IPS DF 6.9 (cell line): ENCODE data around the gene SEC24A.
"Not testable (repeated sequence)": the region's sequence is repeated elsewhere in the genome, so short reads cannot be mapped to it uniquely, and the experiment has no call there.

ENCODE experiments used
- DNase-seq: peaks from one replicate; pipeline ENCODE4 v3.0.0-alpha.2; 2013; ENCODE audit warnings: low read depth, low spot score
- H3K27ac ChIP-seq: one replicate; pipeline ENCODE4 v1.5.1; 2013; ENCODE audit warnings: low read length, control low read depth
- H3K27me3 ChIP-seq: 2 replicates; pipeline ENCODE4 v1.6.1; 2013; ENCODE audit warnings: mild to moderate bottlenecking, low read length; ENCODE audit not compliant: control insufficient read depth, insufficient read depth
- H3K36me3 ChIP-seq: 2 replicates; pipeline ENCODE4 v1.6.1; 2013; ENCODE audit warnings: low read length; ENCODE audit not compliant: control insufficient read depth, insufficient read depth
- H3K4me1 ChIP-seq: 2 replicates; pipeline ENCODE4 v1.6.1; 2013; ENCODE audit warnings: low read length; ENCODE audit not compliant: control insufficient read depth, insufficient read depth
- H3K4me3 ChIP-seq: 2 replicates; pipeline ENCODE4 v1.5.1; 2013; ENCODE audit warnings: mild to moderate bottlenecking, low read length
- H3K9me3 ChIP-seq: 2 replicates; pipeline ENCODE4 v1.6.1; 2013; ENCODE audit warnings: low read length, inconsistent platforms; ENCODE audit not compliant: control insufficient read depth, insufficient read depth
- WGBS: extraction: QIAGEN DNeasy Blood & Tissue Kit; methylation state at CpG from one replicate; pipeline ENCODE4 v1.1.7; 2013; ENCODE audit warnings: mixed read lengths, missing lambda C conversion rate; ENCODE audit not compliant: insufficient read length, insufficient coverage; 5-methylcytosine and 5-hydroxymethylcytosine counted together

SEC24A gene

GRCh38 chr5:134692722-134693121, 44.1 kb downstream of the SEC24A start:
- Histone ChIP-seq H3K4me1 (no peaks in the 10 kb centered on the region), H3K9me3 (no peaks in the 10 kb centered on the region), H3K27me3 (no peaks in the 10 kb centered on the region), H3K27ac (no peak overlapping the region), H3K36me3 (peaks cover 14% of the 10 kb centered on the region; the same call in 1 of the 2 replicates), H3K4me3 (no peak overlapping the region)
- DNase-seq = no peak

DNA sequence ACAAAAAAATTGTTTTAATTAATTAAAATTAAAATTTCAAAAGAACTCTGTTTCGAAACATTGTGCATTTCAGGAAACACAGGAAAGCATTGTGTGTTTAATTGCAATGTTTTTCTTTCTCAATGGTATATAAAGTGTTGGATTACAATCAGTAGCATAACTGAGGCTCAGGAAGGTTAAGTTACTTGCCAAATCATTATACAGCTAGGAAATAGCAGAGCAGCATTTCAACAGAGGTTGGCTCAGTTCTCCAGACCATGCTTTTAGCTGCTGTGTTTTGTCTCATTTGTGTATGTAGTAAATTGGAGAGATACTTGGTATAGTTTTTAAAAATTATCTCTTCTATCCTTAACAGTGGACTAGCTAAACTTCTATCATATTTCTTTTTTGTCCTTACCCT, 59.7 kb downstream of the SEC24A start:
- no peaks in the 10 kb centered on the region for H3K27me3 ChIP-seq
- no CpG with 5 or more reads among the region's 1 CpG for WGBS
- no peaks in the 10 kb centered on the region for H3K4me1 ChIP-seq
- DNase-seq = no peak
- no peak overlapping the region for H3K27ac ChIP-seq
- no peaks in the 10 kb centered on the region for H3K9me3 ChIP-seq
- peaks cover 7% of the 10 kb centered on the region; the same call in 1 of the 2 replicates for H3K36me3 ChIP-seq
- H3K4me3 ChIP-seq = no peak overlapping the region

- no peak for DNase-seq
- no CpG with 5 or more reads among the region's 5 CpGs for WGBS
- Histone ChIP-seq H3K27me3 (no peaks in the 10 kb centered on the region), H3K36me3 (no peaks in the 10 kb centered on the region; the same call in 1 of the 2 replicates), H3K4me3 (no peak overlapping the region), H3K9me3 (no peaks in the 10 kb centered on the region), H3K27ac (no peak overlapping the region), H3K4me1 (no peaks in the 10 kb centered on the region)
These were observed 65.5 kb downstream of the SEC24A start for GRCh38 chr5:134714120-134714519.

- Histone ChIP-seq H3K9me3 (no peaks in the 10 kb centered on the region), H3K27me3 (no peaks in the 10 kb centered on the region), H3K27ac (no peak overlapping the region), H3K4me1 (no peaks in the 10 kb centered on the region), H3K36me3 (peaks cover 4% of the 10 kb centered on the region; the same call in 1 of the 2 replicates), H3K4me3 (no peak overlapping the region)
- no peak for DNase-seq
- no CpG with 5 or more reads among the region's 3 CpGs for WGBS
These were observed 66.0 kb downstream of the SEC24A start for GRCh38 chr5:134714541-134714940.

DNA sequence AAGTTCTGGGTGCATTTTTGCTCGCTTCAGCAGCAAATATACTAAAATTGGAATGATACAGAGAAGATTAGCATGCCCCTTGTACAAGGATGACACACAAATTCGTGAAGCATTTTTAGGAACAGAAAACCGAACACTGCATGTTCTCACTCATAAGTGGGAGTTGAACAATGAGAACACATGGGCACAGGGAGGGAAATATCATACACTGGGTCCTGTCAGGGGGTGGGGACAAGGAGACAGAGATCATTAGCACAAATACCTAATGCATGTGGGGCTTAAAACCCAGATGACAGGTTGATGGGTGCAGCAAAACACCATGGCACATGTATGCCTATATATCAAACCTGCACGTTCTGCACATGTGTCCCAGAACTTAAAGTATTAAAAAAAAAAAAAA, 66.9 kb downstream of the SEC24A start:
- H3K27me3 ChIP-seq, DNase-seq, H3K36me3 ChIP-seq, H3K4me1 ChIP-seq, H3K4me3 ChIP-seq, H3K9me3 ChIP-seq, H3K27ac ChIP-seq: not testable (repeated sequence)
- no CpG with 5 or more reads among the region's 4 CpGs for WGBS

DNA sequence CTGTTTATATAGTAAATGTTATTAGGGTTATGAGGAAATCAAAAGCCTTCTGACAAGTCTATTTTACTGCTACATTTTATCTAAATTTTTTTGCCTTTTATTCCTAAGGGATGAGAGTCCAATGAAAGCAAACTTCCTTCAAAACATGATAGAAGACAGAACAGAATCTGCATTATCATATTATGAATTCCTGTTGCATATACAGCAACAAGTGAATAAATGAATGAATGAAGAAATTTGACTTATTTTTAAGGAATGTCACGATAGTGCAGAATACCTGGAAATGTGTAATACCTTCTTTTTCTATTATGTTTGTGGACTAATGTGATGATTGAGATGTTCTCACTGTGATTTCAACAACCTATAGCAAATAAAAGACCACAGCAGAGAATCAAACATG, 76.3 kb downstream of the SEC24A start:
- no peak overlapping the region for H3K27ac ChIP-seq
- H3K36me3 ChIP-seq = no peaks in the 10 kb centered on the region; the same call in 1 of the 2 replicates
- H3K27me3 ChIP-seq = no peaks in the 10 kb centered on the region
- H3K4me1 ChIP-seq = no peaks in the 10 kb centered on the region
- WGBS = no CpG with 5 or more reads among the region's 1 CpG
- DNase-seq = no peak
- H3K4me3 ChIP-seq = no peak overlapping the region
- H3K9me3 ChIP-seq = no peaks in the 10 kb centered on the region

DNA sequence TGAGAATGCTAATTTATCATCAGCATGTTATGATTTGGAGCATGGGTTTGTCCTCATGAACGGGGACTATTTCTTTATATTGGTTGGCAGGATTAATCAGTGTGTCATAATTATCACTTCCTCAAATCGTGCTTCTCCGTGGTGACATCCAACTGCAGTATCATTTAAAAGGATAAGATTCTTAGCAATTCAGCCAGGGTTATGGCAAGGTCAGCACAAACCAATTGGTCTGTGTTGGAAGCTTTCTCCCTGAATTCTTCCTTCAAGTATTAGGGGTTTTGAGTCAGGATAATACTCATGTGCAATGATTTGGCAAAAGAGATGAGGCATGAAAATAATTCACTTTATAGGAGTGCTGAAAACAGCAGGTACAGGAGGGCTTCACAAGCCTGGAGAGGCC, 84.2 kb downstream of the SEC24A start:
- H3K4me3 ChIP-seq = no peak overlapping the region
- H3K27ac ChIP-seq = no peak overlapping the region
- no peaks in the 10 kb centered on the region for H3K27me3 ChIP-seq
- no peaks in the 10 kb centered on the region for H3K36me3 ChIP-seq
- no CpG with 5 or more reads among the region's 3 CpGs for WGBS
- DNase-seq = no peak
- H3K4me1 ChIP-seq = no peaks in the 10 kb centered on the region
- no peaks in the 10 kb centered on the region for H3K9me3 ChIP-seq

DNA sequence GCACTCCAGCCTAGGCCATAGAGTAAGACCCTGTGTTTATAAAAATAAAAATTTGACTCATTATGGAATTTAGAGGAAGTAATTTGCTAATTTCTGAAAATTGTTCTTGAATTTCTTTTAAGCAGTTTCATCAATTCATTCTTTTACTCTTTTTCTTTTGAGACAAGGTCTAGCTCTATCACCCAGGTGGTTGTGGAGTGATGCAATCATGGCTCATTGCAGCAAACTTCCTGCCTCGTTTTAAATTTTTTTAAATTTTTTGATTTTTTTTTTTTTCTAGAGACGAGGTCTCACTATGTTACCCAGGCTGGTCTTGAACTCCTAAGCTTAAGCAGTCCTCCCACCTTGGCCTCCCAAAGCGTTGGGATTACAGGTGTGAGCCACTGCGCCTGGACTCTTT, 86.7 kb downstream of the SEC24A start:
- DNase-seq = no peak
- no peak overlapping the region for H3K4me3 ChIP-seq
- H3K36me3 ChIP-seq = no peaks in the 10 kb centered on the region
- WGBS = no CpG with 5 or more reads among the region's 4 CpGs
- no peak overlapping the region for H3K27ac ChIP-seq
- 0 out of 2 replicates have a peak, but pooled peaks cover 2% of the 10 kb centered on the region for H3K4me1 ChIP-seq
- H3K9me3 ChIP-seq = no peaks in the 10 kb centered on the region
- H3K27me3 ChIP-seq = no peaks in the 10 kb centered on the region

- no peak for DNase-seq
- H3K4me3 ChIP-seq = no peak overlapping the region
- no peaks in the 10 kb centered on the region for H3K36me3 ChIP-seq
- H3K27me3 ChIP-seq = no peaks in the 10 kb centered on the region
- WGBS = no CpG with 5 or more reads among the region's 2 CpGs
- no peak overlapping the region for H3K27ac ChIP-seq
- 0 out of 2 replicates have a peak, but pooled peaks cover 2% of the 10 kb centered on the region for H3K4me1 ChIP-seq
- H3K9me3 ChIP-seq = no peaks in the 10 kb centered on the region
These were observed 87.7 kb downstream of the SEC24A start for GRCh38 chr5:134736173-134736812.

GRCh38 chr5:134738133-134738962, 89.8 kb downstream of the SEC24A start, which contains the start of gene CAMLG:
Gene CAMLG, plus strand, starts transcription at chr5:134738548. Its CDS starts 73 bp downstream, at chr5:134738621.
- no peaks in the 10 kb centered on the region for H3K36me3 ChIP-seq
- peak within 1 kb of the TSS; percentile 79; the same call in 1 of the 2 replicates for H3K4me3 ChIP-seq
- WGBS = no CpG with 5 or more reads among the region's 66 CpGs
- 0 out of 2 replicates have a peak, but pooled peaks cover 2% of the 10 kb centered on the region for H3K4me1 ChIP-seq
- no peaks in the 10 kb centered on the region for H3K27me3 ChIP-seq
- peak; percentile 97 for DNase-seq
- no peaks in the 10 kb centered on the region for H3K9me3 ChIP-seq
- H3K27ac ChIP-seq = no peak within 1 kb of the TSS
